ENCODE data around the gene SPATA13.

Gene SPATA13

DNA sequence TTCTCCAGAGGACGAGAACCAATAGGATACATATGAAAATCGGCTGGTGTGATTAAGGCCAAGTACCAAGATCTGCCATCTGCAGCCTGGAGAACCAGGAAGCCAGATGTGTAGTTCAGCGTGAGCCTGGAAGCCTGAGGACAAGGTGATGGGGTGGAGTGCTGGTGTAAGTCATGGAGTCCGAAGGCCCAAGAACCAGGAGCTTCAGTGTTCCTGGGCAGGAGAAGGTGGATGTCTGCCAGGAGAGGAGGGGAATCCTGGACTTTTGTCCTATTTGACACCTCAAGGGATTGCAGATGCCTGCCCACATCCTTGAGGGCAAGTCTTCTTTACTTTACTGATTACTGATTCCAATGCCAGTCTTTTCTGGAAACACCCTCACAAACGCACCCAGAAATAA is 71.5 kb downstream of the SPATA13 start:
- TF ChIP-seq TOX (CRISPR knock-in tag; IDR thresholded peaks at IDR 0.05; ENCODE audit: borderline replicate concordance) = no peak
- ATAC-seq = no peak

DNA sequence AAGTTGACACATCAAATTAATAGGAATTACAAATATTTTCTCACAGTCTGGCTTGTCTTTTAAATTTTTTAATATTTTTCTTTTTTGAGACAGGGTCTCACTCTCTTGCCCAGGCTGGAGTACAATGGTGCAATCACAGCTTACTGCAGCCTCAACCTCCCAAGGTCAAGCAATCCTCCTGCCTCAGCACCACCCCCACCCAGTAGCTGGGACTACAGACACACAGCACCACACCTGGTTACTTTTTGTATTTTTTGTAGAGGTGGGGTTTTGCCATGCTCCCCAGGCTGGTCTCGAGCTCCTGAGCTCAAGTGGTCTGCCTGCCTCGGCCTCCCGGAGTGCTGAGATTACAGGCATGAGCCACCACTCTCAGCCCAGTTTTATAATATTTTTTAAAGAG is 72.0 kb downstream of the SPATA13 start:
- no peak for TF ChIP-seq ZFP3 (CRISPR knock-in tag; IDR thresholded peaks at IDR 0.05)
- TF ChIP-seq ZFP30 (CRISPR knock-in tag; IDR thresholded peaks at IDR 0.05) = no peak
- TF ChIP-seq, protein P1, sequence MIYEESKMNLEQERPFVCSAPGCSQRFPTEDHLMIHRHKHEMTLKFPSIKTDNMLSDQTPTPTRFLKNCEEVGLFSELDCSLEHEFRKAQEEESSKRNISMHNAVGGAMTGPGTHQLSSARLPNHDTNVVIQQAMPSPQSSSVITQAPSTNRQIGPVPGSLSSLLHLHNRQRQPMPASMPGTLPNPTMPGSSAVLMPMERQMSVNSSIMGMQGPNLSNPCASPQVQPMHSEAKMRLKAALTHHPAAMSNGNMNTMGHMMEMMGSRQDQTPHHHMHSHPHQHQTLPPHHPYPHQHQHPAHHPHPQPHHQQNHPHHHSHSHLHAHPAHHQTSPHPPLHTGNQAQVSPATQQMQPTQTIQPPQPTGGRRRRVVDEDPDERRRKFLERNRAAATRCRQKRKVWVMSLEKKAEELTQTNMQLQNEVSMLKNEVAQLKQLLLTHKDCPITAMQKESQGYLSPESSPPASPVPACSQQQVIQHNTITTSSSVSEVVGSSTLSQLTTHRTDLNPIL (CRISPR knock-in tag; IDR thresholded peaks at IDR 0.05; ENCODE audit: low read depth) = no peak
- TF ChIP-seq, protein P2, sequence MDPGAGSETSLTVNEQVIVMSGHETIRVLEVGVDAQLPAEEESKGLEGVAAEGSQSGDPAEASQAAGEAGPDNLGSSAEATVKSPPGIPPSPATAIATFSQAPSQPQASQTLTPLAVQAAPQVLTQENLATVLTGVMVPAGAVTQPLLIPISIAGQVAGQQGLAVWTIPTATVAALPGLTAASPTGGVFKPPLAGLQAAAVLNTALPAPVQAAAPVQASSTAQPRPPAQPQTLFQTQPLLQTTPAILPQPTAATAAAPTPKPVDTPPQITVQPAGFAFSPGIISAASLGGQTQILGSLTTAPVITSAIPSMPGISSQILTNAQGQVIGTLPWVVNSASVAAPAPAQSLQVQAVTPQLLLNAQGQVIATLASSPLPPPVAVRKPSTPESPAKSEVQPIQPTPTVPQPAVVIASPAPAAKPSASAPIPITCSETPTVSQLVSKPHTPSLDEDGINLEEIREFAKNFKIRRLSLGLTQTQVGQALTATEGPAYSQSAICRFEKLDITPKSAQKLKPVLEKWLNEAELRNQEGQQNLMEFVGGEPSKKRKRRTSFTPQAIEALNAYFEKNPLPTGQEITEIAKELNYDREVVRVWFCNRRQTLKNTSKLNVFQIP (CRISPR knock-in tag; IDR thresholded peaks at IDR 0.05; ENCODE audit: borderline replicate concordance, low read depth) = no peak
- TF ChIP-seq BACH2 (CRISPR knock-in tag; IDR thresholded peaks at IDR 0.05; ENCODE audit: borderline replicate concordance) = no peak
- no peak for TF ChIP-seq ESRRG (CRISPR knock-in tag; IDR thresholded peaks at IDR 0.05)
- TF ChIP-seq TSHZ2 (CRISPR knock-in tag; IDR thresholded peaks at IDR 0.05) = no peak
- TF ChIP-seq, protein P3, sequence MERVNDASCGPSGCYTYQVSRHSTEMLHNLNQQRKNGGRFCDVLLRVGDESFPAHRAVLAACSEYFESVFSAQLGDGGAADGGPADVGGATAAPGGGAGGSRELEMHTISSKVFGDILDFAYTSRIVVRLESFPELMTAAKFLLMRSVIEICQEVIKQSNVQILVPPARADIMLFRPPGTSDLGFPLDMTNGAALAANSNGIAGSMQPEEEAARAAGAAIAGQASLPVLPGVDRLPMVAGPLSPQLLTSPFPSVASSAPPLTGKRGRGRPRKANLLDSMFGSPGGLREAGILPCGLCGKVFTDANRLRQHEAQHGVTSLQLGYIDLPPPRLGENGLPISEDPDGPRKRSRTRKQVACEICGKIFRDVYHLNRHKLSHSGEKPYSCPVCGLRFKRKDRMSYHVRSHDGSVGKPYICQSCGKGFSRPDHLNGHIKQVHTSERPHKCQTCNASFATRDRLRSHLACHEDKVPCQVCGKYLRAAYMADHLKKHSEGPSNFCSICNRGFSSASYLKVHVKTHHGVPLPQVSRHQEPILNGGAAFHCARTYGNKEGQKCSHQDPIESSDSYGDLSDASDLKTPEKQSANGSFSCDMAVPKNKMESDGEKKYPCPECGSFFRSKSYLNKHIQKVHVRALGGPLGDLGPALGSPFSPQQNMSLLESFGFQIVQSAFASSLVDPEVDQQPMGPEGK (CRISPR knock-in tag; IDR thresholded peaks at IDR 0.05; ENCODE audit: borderline replicate concordance) = no peak
- no peak for TF ChIP-seq PPARA (CRISPR knock-in tag; IDR thresholded peaks at IDR 0.05; ENCODE audit: borderline replicate concordance)
- TF ChIP-seq OSR1 (CRISPR knock-in tag; IDR thresholded peaks at IDR 0.05) = no peak
- TF ChIP-seq, protein P4, sequence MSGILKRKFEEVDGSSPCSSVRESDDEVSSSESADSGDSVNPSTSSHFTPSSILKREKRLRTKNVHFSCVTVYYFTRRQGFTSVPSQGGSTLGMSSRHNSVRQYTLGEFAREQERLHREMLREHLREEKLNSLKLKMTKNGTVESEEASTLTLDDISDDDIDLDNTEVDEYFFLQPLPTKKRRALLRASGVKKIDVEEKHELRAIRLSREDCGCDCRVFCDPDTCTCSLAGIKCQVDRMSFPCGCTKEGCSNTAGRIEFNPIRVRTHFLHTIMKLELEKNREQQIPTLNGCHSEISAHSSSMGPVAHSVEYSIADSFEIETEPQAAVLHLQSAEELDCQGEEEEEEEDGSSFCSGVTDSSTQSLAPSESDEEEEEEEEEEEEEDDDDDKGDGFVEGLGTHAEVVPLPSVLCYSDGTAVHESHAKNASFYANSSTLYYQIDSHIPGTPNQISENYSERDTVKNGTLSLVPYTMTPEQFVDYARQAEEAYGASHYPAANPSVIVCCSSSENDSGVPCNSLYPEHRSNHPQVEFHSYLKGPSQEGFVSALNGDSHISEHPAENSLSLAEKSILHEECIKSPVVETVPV (CRISPR knock-in tag; IDR thresholded peaks at IDR 0.05) = no peak
- ATAC-seq = no peak

GRCh38 chr13:24233351-24233901 is 72.9 kb downstream of the SPATA13 start:
- no peak for TF ChIP-seq ZFP3 (CRISPR knock-in tag; IDR thresholded peaks at IDR 0.05)
- TF ChIP-seq PPARA (CRISPR knock-in tag; IDR thresholded peaks at IDR 0.05; ENCODE audit: borderline replicate concordance) = no peak
- TF ChIP-seq, protein P4 (CRISPR knock-in tag; IDR thresholded peaks at IDR 0.05) = no peak
- TF ChIP-seq TSHZ2 (CRISPR knock-in tag; IDR thresholded peaks at IDR 0.05) = no peak
- TF ChIP-seq OSR1 (CRISPR knock-in tag; IDR thresholded peaks at IDR 0.05) = no peak
- TF ChIP-seq TCF4 (CRISPR knock-in tag; IDR thresholded peaks at IDR 0.05; ENCODE audit: borderline replicate concordance) = no peak
- TF ChIP-seq ZFP30 (CRISPR knock-in tag; IDR thresholded peaks at IDR 0.05) = no peak
- TF ChIP-seq CSDC2 (CRISPR knock-in tag; IDR thresholded peaks at IDR 0.05) = no peak
- TF ChIP-seq, protein P1 (CRISPR knock-in tag; IDR thresholded peaks at IDR 0.05; ENCODE audit: low read depth) = no peak
- TF ChIP-seq ESRRG (CRISPR knock-in tag; IDR thresholded peaks at IDR 0.05) = no peak
- no peak for TF ChIP-seq ISL1 (CRISPR knock-in tag; IDR thresholded peaks at IDR 0.05)
- no peak for TF ChIP-seq GLIS3 (CRISPR knock-in tag; IDR thresholded peaks at IDR 0.05)
- no peak for TF ChIP-seq ARNTL (CRISPR knock-in tag; IDR thresholded peaks at IDR 0.05; ENCODE audit: borderline replicate concordance, low read depth)
- TF ChIP-seq, protein P2 (CRISPR knock-in tag; IDR thresholded peaks at IDR 0.05; ENCODE audit: borderline replicate concordance, low read depth) = 0 out of 2 replicates have a peak, but pooled peaks have one; percentile 44
- TF ChIP-seq BACH2 (CRISPR knock-in tag; IDR thresholded peaks at IDR 0.05; ENCODE audit: borderline replicate concordance) = no peak
- peak; percentile 84 for TF ChIP-seq TOX (CRISPR knock-in tag; IDR thresholded peaks at IDR 0.05; ENCODE audit: borderline replicate concordance)
- TF ChIP-seq RARB (CRISPR knock-in tag; IDR thresholded peaks at IDR 0.05) = no peak
- ATAC-seq = peak; percentile 78

Measured in SK-N-SH treated with all-trans-retinoic acid at 6 μM for 48 hours (cell line).